ENCODE data around the gene IFIH1.

IFIH1 gene

DNA sequence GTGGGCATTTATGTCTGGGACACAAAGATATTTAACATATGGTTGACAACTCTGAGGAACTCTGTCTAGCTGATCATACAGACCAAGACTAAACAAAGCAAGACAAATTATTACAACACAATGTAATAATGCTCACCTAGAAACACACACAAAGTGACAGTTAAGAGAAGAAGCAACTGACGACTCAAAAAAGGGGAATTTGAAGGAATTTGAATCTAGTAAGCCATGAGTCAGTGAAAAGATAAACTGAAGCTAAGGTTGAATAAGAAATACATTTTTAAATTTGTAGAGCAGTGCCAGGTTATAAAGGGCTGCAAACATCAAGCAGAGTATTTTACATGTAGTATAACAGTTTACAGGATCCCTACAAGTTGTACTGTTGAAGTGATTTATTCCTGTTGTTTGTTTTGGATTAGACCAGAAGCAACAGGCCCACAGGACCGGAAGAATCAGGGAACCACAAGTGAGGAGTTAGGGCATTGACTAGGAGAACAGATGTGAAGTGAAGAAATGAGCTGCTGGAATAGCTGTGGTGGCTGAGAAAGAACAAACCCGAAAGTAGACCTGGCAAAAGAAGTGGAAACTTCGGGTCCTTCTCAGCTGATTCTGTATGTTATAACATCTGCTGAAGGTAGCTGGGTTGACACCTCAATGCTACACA lies 35.6 kb downstream of the IFIH1 start:
- no peak overlapping the region for H3K4me3 ChIP-seq (ENCODE audit: low read depth, low read length)
- DNase-seq (ENCODE audit: low read depth), result no peak
- TF ChIP-seq, protein P1, sequence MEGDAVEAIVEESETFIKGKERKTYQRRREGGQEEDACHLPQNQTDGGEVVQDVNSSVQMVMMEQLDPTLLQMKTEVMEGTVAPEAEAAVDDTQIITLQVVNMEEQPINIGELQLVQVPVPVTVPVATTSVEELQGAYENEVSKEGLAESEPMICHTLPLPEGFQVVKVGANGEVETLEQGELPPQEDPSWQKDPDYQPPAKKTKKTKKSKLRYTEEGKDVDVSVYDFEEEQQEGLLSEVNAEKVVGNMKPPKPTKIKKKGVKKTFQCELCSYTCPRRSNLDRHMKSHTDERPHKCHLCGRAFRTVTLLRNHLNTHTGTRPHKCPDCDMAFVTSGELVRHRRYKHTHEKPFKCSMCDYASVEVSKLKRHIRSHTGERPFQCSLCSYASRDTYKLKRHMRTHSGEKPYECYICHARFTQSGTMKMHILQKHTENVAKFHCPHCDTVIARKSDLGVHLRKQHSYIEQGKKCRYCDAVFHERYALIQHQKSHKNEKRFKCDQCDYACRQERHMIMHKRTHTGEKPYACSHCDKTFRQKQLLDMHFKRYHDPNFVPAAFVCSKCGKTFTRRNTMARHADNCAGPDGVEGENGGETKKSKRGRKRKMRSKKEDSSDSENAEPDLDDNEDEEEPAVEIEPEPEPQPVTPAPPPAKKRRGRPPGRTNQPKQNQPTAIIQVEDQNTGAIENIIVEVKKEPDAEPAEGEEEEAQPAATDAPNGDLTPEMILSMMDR (IDR thresholded peaks at IDR 0.05; ENCODE audit: insufficient read depth, low read depth, low read length, missing control alignments), result no peak

- DNase-seq (ENCODE audit: low read depth), result no peak
- no peak overlapping the region for H3K4me3 ChIP-seq (ENCODE audit: low read depth, low read length)
- TF ChIP-seq, protein P1 (IDR thresholded peaks at IDR 0.05; ENCODE audit: insufficient read depth, low read depth, low read length, missing control alignments), result no peak
These were observed 37.8 kb downstream of the IFIH1 start for GRCh38 chr2:162280654-162281053.

GRCh38 chr2:162277381-162277780 lies 41.1 kb downstream of the IFIH1 start:
- DNase-seq (ENCODE audit: low read depth), result no peak
- H3K4me3 ChIP-seq (ENCODE audit: low read depth, low read length), result no peak overlapping the region
- TF ChIP-seq, protein P1 (IDR thresholded peaks at IDR 0.05; ENCODE audit: insufficient read depth, low read depth, low read length, missing control alignments), result no peak

GRCh38 chr2:162267996-162268395 lies 50.5 kb downstream of the IFIH1 start:
- TF ChIP-seq, protein P1 (IDR thresholded peaks at IDR 0.05; ENCODE audit: insufficient read depth, low read depth, low read length, missing control alignments), result no peak
- no peak overlapping the region for H3K4me3 ChIP-seq (ENCODE audit: low read depth, low read length)
- no peak for DNase-seq (ENCODE audit: low read depth)

GRCh38 chr2:162267496-162267895 lies 51.0 kb downstream of the IFIH1 start:
- no peak overlapping the region for H3K4me3 ChIP-seq (ENCODE audit: low read depth, low read length)
- no peak for DNase-seq (ENCODE audit: low read depth)
- TF ChIP-seq, protein P1 (IDR thresholded peaks at IDR 0.05; ENCODE audit: insufficient read depth, low read depth, low read length, missing control alignments), result no peak

DNA sequence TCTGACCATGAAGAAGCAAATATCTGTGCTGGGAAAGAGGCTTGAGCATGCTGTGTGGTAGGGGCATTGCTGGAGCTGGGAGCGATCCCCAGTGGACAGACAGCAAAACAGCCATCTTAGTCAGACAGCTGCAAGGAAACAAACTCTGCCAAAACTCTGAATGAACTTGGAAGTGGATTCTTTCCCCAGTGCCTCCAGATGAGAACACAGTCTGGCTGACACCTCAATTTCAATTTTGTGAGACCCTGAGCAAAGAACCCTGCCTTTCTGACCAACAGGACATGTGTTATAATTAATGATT lies 52.1 kb downstream of the IFIH1 start:
- TF ChIP-seq, protein P1 (IDR thresholded peaks at IDR 0.05; ENCODE audit: insufficient read depth, low read depth, low read length, missing control alignments), result no peak
- no peak for DNase-seq (ENCODE audit: low read depth)
- H3K4me3 ChIP-seq (ENCODE audit: low read depth, low read length), result no peak overlapping the region
